Muscle layer of colon (tissue), 2 donors: ENCODE data around the gene PRR23A.

Source experiments
- H3K27ac ChIP-seq: one replicate; pipeline ENCODE4 v1.7.0; 2013; ENCODE audit warnings: low read depth, mild to moderate bottlenecking, low read length, moderate library complexity
- H3K27me3 ChIP-seq, 2 donors: one replicate each; pipeline ENCODE4 v1.7.0; 2013; ENCODE audit warnings: low read length in 2 of 2, mild to moderate bottlenecking in 2 of 2; ENCODE audit not compliant: insufficient read depth in 2 of 2, control insufficient read depth in 1 of 2
- H3K36me3 ChIP-seq: one replicate; pipeline ENCODE4 v1.7.0; 2013; ENCODE audit warnings: mild to moderate bottlenecking, low read length; ENCODE audit not compliant: insufficient read depth
- H3K4me1 ChIP-seq: one replicate; pipeline ENCODE4 v1.7.0; 2013; ENCODE audit warnings: mild to moderate bottlenecking, low read length; ENCODE audit not compliant: insufficient read depth
- H3K4me3 ChIP-seq, 2 donors: one replicate each; pipeline ENCODE4 v1.7.0; 2013; ENCODE audit warnings: low read length in 2 of 2, low read depth in 1 of 2, mild to moderate bottlenecking in 1 of 2, moderate library complexity in 1 of 2
- H3K9ac ChIP-seq: one replicate; pipeline ENCODE4 v1.7.0; 2013; ENCODE audit warnings: low read length
- H3K9me3 ChIP-seq: one replicate; pipeline ENCODE4 v1.7.0; 2013; ENCODE audit warnings: mild to moderate bottlenecking, low read length
- donor health status: abdominal sarcoma.
- donor health status: Adenocarcinoma of cecum.

PRR23A gene

DNA sequence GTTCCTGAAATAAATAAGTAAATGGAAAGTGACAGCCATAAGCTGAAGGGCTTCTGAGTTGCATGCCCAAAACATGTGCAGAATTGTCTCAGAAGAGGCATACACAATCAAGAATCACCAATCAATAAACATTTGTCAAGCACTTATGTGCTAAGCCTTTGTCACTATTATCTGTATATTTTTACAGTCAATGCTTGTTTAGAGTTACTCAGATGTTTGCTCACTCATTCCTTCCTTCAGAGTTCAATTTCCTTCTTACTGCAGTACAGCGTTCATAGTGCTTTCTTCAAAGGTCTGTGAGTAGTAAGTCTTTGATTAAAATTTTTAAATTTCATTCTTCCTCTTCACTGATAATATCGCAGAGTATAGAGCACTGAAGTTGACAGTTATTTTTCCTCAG is 41.8 kb downstream of the PRR23A start:
- H3K4me1 ChIP-seq: no peaks in the 10 kb centered on the region
- H3K27me3 ChIP-seq: peaks cover 0 to 28% of the 10 kb centered on the region in 2 donors
- H3K36me3 ChIP-seq: no peaks in the 10 kb centered on the region
- peaks cover 8% of the 10 kb centered on the region for H3K9me3 ChIP-seq
- no peak overlapping the region for H3K4me3 ChIP-seq
- no peak overlapping the region for H3K27ac ChIP-seq
- no peak overlapping the region for H3K9ac ChIP-seq

DNA sequence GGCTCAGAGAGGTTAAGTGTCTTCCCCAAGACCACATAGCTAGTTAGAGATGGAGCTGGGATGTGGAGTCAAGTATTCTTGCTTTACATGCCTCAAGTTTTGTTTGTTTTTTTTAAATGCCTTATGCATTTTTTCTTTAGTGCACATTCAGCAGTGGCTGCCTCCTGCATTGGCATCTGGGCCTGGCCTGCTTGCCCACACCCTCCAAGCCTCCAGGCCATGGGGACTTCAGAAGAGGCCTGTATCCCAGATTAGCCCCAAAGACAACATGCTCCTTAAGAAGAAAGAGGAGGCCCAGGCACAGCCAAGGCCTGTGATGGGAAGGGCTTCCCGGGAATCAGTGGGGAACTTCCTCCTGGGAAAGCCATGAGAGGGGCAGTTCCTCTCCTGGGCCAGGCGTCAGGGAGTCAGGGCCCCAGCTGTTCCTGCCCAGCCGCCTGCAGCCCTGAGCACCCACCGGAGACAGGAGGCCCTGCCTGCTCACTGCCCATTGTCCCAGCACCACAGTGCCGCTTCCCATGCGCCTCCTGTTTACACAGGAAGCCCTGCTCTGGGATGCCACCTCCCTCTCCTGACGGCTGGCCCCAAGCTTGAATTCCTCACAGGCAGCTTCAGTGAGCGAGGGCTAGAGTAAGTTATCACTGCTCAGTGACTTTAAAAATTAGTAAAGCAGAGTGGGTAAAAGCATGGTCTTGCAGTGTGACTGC is 43.1 kb downstream of the PRR23A start:
- peaks cover 0 to 28% of the 10 kb centered on the region in 2 donors for H3K27me3 ChIP-seq

DNA sequence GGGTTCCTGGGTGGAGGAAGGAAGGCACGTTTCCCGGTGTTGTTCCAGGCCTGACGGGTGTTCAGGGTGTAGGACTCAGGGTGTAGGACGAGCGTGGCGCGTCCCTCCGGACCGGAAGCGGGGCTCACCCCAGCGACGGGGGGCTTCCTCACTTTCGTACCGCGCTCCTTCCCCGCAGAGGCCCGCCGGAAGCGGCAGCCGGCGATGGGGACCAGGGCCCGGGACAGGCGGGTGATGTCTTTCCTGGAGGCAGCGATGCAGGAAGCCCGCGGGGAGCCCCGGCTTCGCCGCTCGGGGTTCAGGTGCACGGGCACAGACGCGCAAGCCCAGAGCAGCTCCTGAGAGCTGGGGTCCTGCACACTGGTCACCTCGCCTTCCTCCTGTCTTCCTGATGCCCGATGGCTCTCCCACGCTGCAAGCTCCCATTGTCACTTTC is 45.6 kb downstream of the PRR23A start:
- Histone ChIP-seq H3K27me3 (peaks cover 0 to 31% of the 10 kb centered on the region in 2 donors), H3K9me3 (peaks cover 8% of the 10 kb centered on the region), H3K4me3 (no peak overlapping the region), H3K9ac (no peak overlapping the region), H3K4me1 (no peaks in the 10 kb centered on the region), H3K27ac (no peak overlapping the region), H3K36me3 (no peaks in the 10 kb centered on the region)

More for the DNA sequence above, 43.1 kb downstream of the PRR23A start:
- Histone ChIP-seq H3K4me3 (no peak overlapping the region), H3K9ac (no peak overlapping the region), H3K36me3 (no peaks in the 10 kb centered on the region), H3K27ac (no peak overlapping the region), H3K9me3 (peaks cover 8% of the 10 kb centered on the region), H3K4me1 (no peaks in the 10 kb centered on the region)
